HepG2 (cell line): ENCODE data around the gene WNT2B. TPM values are rescaled to one million over a fixed set of nuclear protein-coding genes. Genes with fewer than 3 reads are reported as not detected.

Experiments used
- ATAC-seq: fragments of 200-7000 bp; cut with Tn5 transposase; 3 replicates; pipeline ENCODE4 v1.9.1; 2020; ENCODE audit warnings: mild to moderate bottlenecking, moderate library complexity
- BruUV-seq: library from RNA; stranded (reverse); fragments of 400-500 nt; replicated peaks from 2 replicates; lab custom pipeline; 2021; lab: Mats Ljungman, UMichigan
- CTCF ChIA-PET: fragments of 300-600 bp; formaldehyde crosslinking; extraction: SDS; loops from one replicate; lab custom pipeline; 2021; ENCODE audit warnings: low total read pairs, inconsistent platforms, low intra/inter-chr PET ratio; lab: Yijun Ruan, JAX
- POLR2A ChIA-PET: fragments of 350-600 bp; sonication (Branson Sonifier 250); formaldehyde crosslinking; loops from one replicate; lab custom pipeline; 2020; ENCODE audit warnings: antibody characterized with exemption, inconsistent platforms; lab: Yijun Ruan, JAX
- DNase-seq: peaks from one replicate; pipeline ENCODE4 v3.0.0-alpha.2; 2015; ENCODE audit warnings: low spot score
- FAIRE-seq: peaks from 3 replicates; lab custom pipeline; 2011; peaks lifted over from hg19 to GRCh38; lab: Jason Lieb, UNC
- H2AFZ ChIP-seq: one replicate; pipeline ENCODE4 v1.6.1; 2011; ENCODE audit warnings: low read length, inconsistent platforms
- H3K27ac ChIP-seq: fragments of 300-600 bp; 3 replicates; pipeline ENCODE4 v1.8.0; 2011; ENCODE audit warnings: mixed run types, mild to moderate bottlenecking, mixed read lengths, low read length, inconsistent platforms; ENCODE audit not compliant: insufficient read depth; ENCODE audit errors: extremely low read length
- H3K27me3 ChIP-seq, 2 experiments: fragments of 200-600 bp in 1 of 2; 2 replicates in 1 of 2; 3 replicates in 1 of 2; pipeline versions ENCODE4 v1.6.0 to v1.8.0; 2011; ENCODE audit warnings: low read length in 2 of 2, mild to moderate bottlenecking in 2 of 2, moderate library complexity in 2 of 2, inconsistent platforms in 1 of 2; ENCODE audit not compliant: insufficient read depth in 2 of 2, control insufficient read depth in 1 of 2
- H3K36me3 ChIP-seq, 2 experiments: fragments of 200-600 bp in 1 of 2; replicated peaks in 1 of 2; 2 replicates in 1 of 2; 3 replicates in 1 of 2; pipeline versions ENCODE4 v1.5.1 to v1.8.0; 2011; ENCODE audit warnings: low read length in 2 of 2, inconsistent platforms in 1 of 2; ENCODE audit not compliant: insufficient read depth in 2 of 2, control insufficient read depth in 1 of 2
- H3K4me1 ChIP-seq: 2 replicates; pipeline ENCODE4 v1.5.1; 2012; ENCODE audit warnings: low read length, inconsistent platforms; ENCODE audit not compliant: insufficient read depth
- H3K4me2 ChIP-seq: 2 replicates; pipeline ENCODE4 v1.6.0; 2011; ENCODE audit warnings: low read depth, low read length, inconsistent platforms
- H3K4me3 ChIP-seq, 3 experiments: fragments of 200-600 bp in 1 of 3; sonication (generic), shearing (Covaris generic) in 1 of 3; replicated peaks in 1 of 3; 2 replicates each; pipeline ENCODE4 v1.5.1; 2011 to 2016; ENCODE audit warnings: low read length in 3 of 3, inconsistent platforms in 2 of 3, low read depth in 2 of 3, mild to moderate bottlenecking in 2 of 3, control low read depth in 1 of 3, mixed read lengths in 1 of 3; ENCODE audit not compliant: insufficient read depth in 1 of 3
- H3K79me2 ChIP-seq: one replicate; pipeline ENCODE4 v1.6.1; 2011; ENCODE audit warnings: low read length, inconsistent platforms; ENCODE audit not compliant: insufficient read depth
- H3K9ac ChIP-seq: 2 replicates; pipeline ENCODE4 v1.6.0; 2011; ENCODE audit warnings: mild to moderate bottlenecking, low read depth, low read length, inconsistent platforms; ENCODE audit not compliant: insufficient read depth
- H3K9me3 ChIP-seq: 2 replicates; pipeline ENCODE4 v1.5.1; 2012; ENCODE audit warnings: mild to moderate bottlenecking, low read length
- H4K20me1 ChIP-seq: 2 replicates; pipeline ENCODE4 v1.6.0; 2011; ENCODE audit warnings: inconsistent platforms, mild to moderate bottlenecking, low read length, moderate library complexity; ENCODE audit not compliant: insufficient read depth
- HOXA3 ChIP-seq: sonication (generic); formaldehyde crosslinking; IDR thresholded peaks from 2 replicates; pipeline ENCODE4 v1.5.0; 2020; ENCODE audit warnings: missing genetic modification reagents
- SP1 ChIP-seq, 2 experiments: fragments of 450-650 bp in 1 of 2; sonication (generic) in 1 of 2; formaldehyde crosslinking in 1 of 2; IDR thresholded peaks; 2 replicates each; pipeline versions ENCODE4 v1.4.0 to v1.6.1; 2016 to 2020; ENCODE audit warnings: missing genetic modification reagents in 1 of 2
- WGBS: methylation state at CpG from one replicate; pipeline ENCODE4 v1.1.6; 2017; ENCODE audit warnings: low lambda C conversion rate; 5-methylcytosine and 5-hydroxymethylcytosine counted together
- in situ Hi-C: cut with HindIII; loops from 2 replicates; pipeline ENCODE4 v1.10.0; 2017; ENCODE audit warnings: low pct_unique_long_range_greater_than_20kb; ENCODE audit not compliant: extremely low pct_ligation_motif_present
- intact Hi-C: fragments of 100-400 bp; cut with micrococcal nuclease; formaldehyde crosslinking; loops from one replicate; pipeline ENCODE4 v1.10.0; 2022; ENCODE audit not compliant: unreplicated experiment
- polyA plus RNA-seq, 8 experiments: library from polyadenylated mRNA; depleted of rRNA in 3 of 8; stranded (reverse) in 7 of 8; unstranded in 1 of 8; fragments of >200 nt; fragmentation: Illumina TruSeq in 4 of 8; extraction: Trizol in 4 of 8; gene quantifications; 2 replicates each; pipeline versions ENCODE4 v1.2.1 to v1.2.3, GENCODE V29; 2011 to 2016; ENCODE audit warnings: low read depth in 4 of 8, missing spikeins in 1 of 8, mixed read lengths in 1 of 8; ENCODE audit not compliant: insufficient read depth in 1 of 8
- total RNA-seq, 5 experiments: library from RNA; depleted of rRNA; stranded (reverse); fragments of >200 nt; fragmentation: Illumina TruSeq; extraction: Trizol; gene quantifications; 2 replicates each; pipeline ENCODE4 v1.2.3, GENCODE V29; 2016; ENCODE audit warnings: low read depth in 1 of 5
- TF ChIP-seq, protein P1 (sequence below): sonication (generic); formaldehyde crosslinking; IDR thresholded peaks from 2 replicates; pipeline ENCODE4 v1.5.0; 2020; ENCODE audit warnings: mild to moderate bottlenecking, missing genetic modification reagents, borderline replicate concordance

Gene WNT2B
- total and polyA plus RNA-seq, 2 of the 13 experiments (the other 11 are each of a cell fraction or from before 2014, with no cell fraction given): 0.11 to 0.32 TPM

GRCh38 chr1:112558634-112559033 is 49.9 kb downstream of the WNT2B start:
- BruUV-seq: no TSS peak

More at GRCh38 chr1:112558634-112559033, 49.9 kb downstream of the WNT2B start:
- H3K9ac ChIP-seq: no peak overlapping the region
- H3K79me2 ChIP-seq: no peaks in the 10 kb centered on the region
- H3K27ac ChIP-seq: no peak overlapping the region
- H4K20me1 ChIP-seq: no peaks in the 10 kb centered on the region
- H3K9me3 ChIP-seq: no peaks in the 10 kb centered on the region
- H3K27me3 ChIP-seq: no peaks in the 10 kb centered on the region
- intact Hi-C loops (no loop called here), in situ Hi-C loops (no loop called here)
- ATAC-seq (no peak), FAIRE-seq (no peak), DNase-seq (no peak)
- CTCF ChIA-PET: no interaction called here
- H3K4me3 ChIP-seq: no peak overlapping the region
- no peaks in the 10 kb centered on the region for H3K4me1 ChIP-seq
- no peak overlapping the region for H3K4me2 ChIP-seq
- H3K36me3 ChIP-seq: no peaks in the 10 kb centered on the region
- POLR2A ChIA-PET: no interaction called here
- 92% methylated on average over 3 of the region's 3 CpGs for WGBS
- no peak overlapping the region for H2AFZ ChIP-seq
- TF ChIP-seq SP1 (IDR thresholded peaks at IDR 0.05): no peak
- TF ChIP-seq SP1 (CRISPR knock-in tag; IDR thresholded peaks at IDR 0.05): no peak
- TF ChIP-seq, protein P1, sequence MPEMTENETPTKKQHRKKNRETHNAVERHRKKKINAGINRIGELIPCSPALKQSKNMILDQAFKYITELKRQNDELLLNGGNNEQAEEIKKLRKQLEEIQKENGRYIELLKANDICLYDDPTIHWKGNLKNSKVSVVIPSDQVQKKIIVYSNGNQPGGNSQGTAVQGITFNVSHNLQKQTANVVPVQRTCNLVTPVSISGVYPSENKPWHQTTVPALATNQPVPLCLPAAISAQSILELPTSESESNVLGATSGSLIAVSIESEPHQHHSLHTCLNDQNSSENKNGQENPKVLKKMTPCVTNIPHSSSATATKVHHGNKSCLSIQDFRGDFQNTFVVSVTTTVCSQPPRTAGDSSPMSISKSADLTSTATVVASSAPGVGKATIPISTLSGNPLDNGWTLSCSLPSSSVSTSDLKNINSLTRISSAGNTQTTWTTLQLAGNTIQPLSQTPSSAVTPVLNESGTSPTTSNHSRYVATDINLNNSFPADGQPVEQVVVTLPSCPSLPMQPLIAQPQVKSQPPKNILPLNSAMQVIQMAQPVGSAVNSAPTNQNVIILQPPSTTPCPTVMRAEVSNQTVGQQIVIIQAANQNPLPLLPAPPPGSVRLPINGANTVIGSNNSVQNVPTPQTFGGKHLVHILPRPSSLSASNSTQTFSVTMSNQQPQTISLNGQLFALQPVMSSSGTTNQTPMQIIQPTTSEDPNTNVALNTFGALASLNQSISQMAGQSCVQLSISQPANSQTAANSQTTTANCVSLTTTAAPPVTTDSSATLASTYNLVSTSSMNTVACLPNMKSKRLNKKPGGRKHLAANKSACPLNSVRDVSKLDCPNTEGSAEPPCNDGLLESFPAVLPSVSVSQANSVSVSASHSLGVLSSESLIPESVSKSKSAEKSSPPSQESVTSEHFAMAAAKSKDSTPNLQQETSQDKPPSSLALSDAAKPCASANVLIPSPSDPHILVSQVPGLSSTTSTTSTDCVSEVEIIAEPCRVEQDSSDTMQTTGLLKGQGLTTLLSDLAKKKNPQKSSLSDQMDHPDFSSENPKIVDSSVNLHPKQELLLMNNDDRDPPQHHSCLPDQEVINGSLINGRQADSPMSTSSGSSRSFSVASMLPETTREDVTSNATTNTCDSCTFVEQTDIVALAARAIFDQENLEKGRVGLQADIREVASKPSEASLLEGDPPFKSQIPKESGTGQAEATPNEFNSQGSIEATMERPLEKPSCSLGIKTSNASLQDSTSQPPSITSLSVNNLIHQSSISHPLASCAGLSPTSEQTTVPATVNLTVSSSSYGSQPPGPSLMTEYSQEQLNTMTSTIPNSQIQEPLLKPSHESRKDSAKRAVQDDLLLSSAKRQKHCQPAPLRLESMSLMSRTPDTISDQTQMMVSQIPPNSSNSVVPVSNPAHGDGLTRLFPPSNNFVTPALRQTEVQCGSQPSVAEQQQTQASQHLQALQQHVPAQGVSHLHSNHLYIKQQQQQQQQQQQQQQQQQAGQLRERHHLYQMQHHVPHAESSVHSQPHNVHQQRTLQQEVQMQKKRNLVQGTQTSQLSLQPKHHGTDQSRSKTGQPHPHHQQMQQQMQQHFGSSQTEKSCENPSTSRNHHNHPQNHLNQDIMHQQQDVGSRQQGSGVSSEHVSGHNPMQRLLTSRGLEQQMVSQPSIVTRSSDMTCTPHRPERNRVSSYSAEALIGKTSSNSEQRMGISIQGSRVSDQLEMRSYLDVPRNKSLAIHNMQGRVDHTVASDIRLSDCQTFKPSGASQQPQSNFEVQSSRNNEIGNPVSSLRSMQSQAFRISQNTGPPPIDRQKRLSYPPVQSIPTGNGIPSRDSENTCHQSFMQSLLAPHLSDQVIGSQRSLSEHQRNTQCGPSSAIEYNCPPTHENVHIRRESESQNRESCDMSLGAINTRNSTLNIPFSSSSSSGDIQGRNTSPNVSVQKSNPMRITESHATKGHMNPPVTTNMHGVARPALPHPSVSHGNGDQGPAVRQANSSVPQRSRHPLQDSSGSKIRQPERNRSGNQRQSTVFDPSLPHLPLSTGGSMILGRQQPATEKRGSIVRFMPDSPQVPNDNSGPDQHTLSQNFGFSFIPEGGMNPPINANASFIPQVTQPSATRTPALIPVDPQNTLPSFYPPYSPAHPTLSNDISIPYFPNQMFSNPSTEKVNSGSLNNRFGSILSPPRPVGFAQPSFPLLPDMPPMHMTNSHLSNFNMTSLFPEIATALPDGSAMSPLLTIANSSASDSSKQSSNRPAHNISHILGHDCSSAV (CRISPR knock-in tag): no peak
- no peak for TF ChIP-seq HOXA3 (CRISPR knock-in tag)
